Panc1 (cell line): Measurements from ENCODE around the gene MDM1. TPM values are rescaled to one million over a fixed set of nuclear protein-coding genes. Genes with fewer than 3 reads are reported as not detected.
A peak's percentile ranks its signal among the peaks of the same experiment; 100 is the strongest.

Experiments used
- ATAC-seq: fragments of 200-7000 bp; cut with Tn5 transposase; 2 replicates; pipeline ENCODE4 v1.9.1; 2020; ENCODE audit warnings: mild to moderate bottlenecking, moderate library complexity
- BruUV-seq: library from RNA; stranded (reverse); fragments of 400-500 nt; replicated peaks from 2 replicates; lab custom pipeline; 2021; lab: Mats Ljungman, UMichigan
- CTCF ChIA-PET: fragments of 300-600 bp; sonication (Branson Sonifier 250); formaldehyde crosslinking; loops from one replicate; lab custom pipeline; 2022; ENCODE audit warnings: antibody characterized with exemption; lab: Charles Lee
- POLR2A ChIA-PET: fragments of 300-600 bp; sonication (Branson Sonifier 250); formaldehyde crosslinking; loops from one replicate; lab custom pipeline; 2022; ENCODE audit warnings: antibody characterized with exemption; lab: Charles Lee
- DNase-seq: peaks from one replicate; pipeline ENCODE4 v3.0.0-alpha.2; 2010; ENCODE audit warnings: low read depth, low spot score
- H3K27ac ChIP-seq: 2 replicates; pipeline ENCODE4 v1.5.1; 2011; ENCODE audit warnings: mild to moderate bottlenecking, low read length, inconsistent platforms
- H3K27me3 ChIP-seq: fragments of 200-500 bp; sonication (Bioruptor generic); 2 replicates; pipeline ENCODE4 v1.6.0; 2014; ENCODE audit warnings: low read length, inconsistent platforms; ENCODE audit not compliant: control insufficient read depth, insufficient read depth
- H3K36me3 ChIP-seq: fragments of 200-500 bp; sonication (Bioruptor generic); 2 replicates; pipeline ENCODE4 v1.5.1; 2014; ENCODE audit warnings: inconsistent platforms, mild to moderate bottlenecking, low read length, moderate library complexity; ENCODE audit not compliant: control insufficient read depth, insufficient read depth
- H3K4me1 ChIP-seq: 2 replicates; pipeline ENCODE4 v1.5.1; 2011; ENCODE audit warnings: inconsistent platforms, mild to moderate bottlenecking, low read length, moderate library complexity; ENCODE audit not compliant: control insufficient read depth, insufficient read depth
- H3K4me3 ChIP-seq, 2 experiments: 2 replicates each; pipeline ENCODE4 v1.5.1; 2011 to 2012; ENCODE audit warnings: low read depth in 2 of 2, low read length in 2 of 2, mild to moderate bottlenecking in 2 of 2, inconsistent platforms in 1 of 2, moderate library complexity in 1 of 2
- H3K9me3 ChIP-seq: fragments of 200-500 bp; sonication (Bioruptor generic); 2 replicates; pipeline ENCODE4 v1.5.1; 2014; ENCODE audit warnings: low read depth, mild to moderate bottlenecking, inconsistent platforms, low read length, moderate library complexity; ENCODE audit not compliant: control insufficient read depth, insufficient read depth
- CTCF ChIP-seq: fragments of 450-650 bp; IDR thresholded peaks from 2 replicates; pipeline ENCODE4 v1.5.1; 2017; ENCODE audit warnings: mild to moderate bottlenecking
- POLR2AphosphoS5 ChIP-seq: IDR thresholded peaks from 2 replicates; pipeline ENCODE4 v1.6.1; 2012; ENCODE audit warnings: mild to moderate bottlenecking, low read depth, low read length, moderate library complexity
- REST ChIP-seq, 2 experiments: IDR thresholded peaks; 2 replicates each; pipeline ENCODE4 v1.6.1; 2011 to 2012; ENCODE audit warnings: low read depth in 2 of 2, control low read depth in 1 of 2, low read length in 1 of 2, mild to moderate bottlenecking in 1 of 2, moderate library complexity in 1 of 2; ENCODE audit not compliant: insufficient read depth in 1 of 2
- SIN3A ChIP-seq: IDR thresholded peaks from 2 replicates; pipeline ENCODE4 v1.6.1; 2012; ENCODE audit warnings: low read depth, mild to moderate bottlenecking, low read length, moderate library complexity, borderline replicate concordance; ENCODE audit not compliant: insufficient read depth
- TCF7L2 ChIP-seq: IDR thresholded peaks from 2 replicates; pipeline ENCODE4 v1.6.1; 2011; ENCODE audit warnings: mild to moderate bottlenecking, low read depth, low read length, inconsistent platforms
- in situ Hi-C: cut with HindIII; loops from 2 replicates; pipeline ENCODE4 v1.10.0; 2016; ENCODE audit warnings: low sequenced_read_pairs, low pct_unique_long_range_greater_than_20kb
- intact Hi-C: fragments of 100-400 bp; cut with micrococcal nuclease; formaldehyde crosslinking; loops from one replicate; pipeline ENCODE4 v1.10.0; 2022; ENCODE audit not compliant: unreplicated experiment
- total RNA-seq: library from RNA; stranded (reverse); gene quantifications from one replicate; pipeline ENCODE4 v1.2.1, GENCODE V29; 2021; ENCODE audit not compliant: unreplicated experiment

MDM1 gene
- total RNA-seq, 1 experiment from 2014 or later: 17.8 TPM

GRCh38 chr12:68356986-68357385, 24.8 kb upstream of the MDM1 start:
- intact Hi-C loops (loop anchor here (5.0 kb wide), 1 partner anchor 255 kb away; the partner anchor contains the start of gene RAP1B), in situ Hi-C loops (no loop called here)

GRCh38 chr12:68356060-68356695, 24.0 kb upstream of the MDM1 start:
- ATAC-seq (no peak), DNase-seq (no peak)
- TF ChIP-seq TCF7L2 (no peak), POLR2AphosphoS5 (no peak), SIN3A (no peak), CTCF (no peak), REST (IDR thresholded peaks at IDR 0.05; ENCODE audit: insufficient read depth in 1 of 2, low read depth in 2 of 2, low read length in 1 of 2) (no peak)
- intact Hi-C loops: loop anchor here (5.0 kb wide), 1 partner anchor 256 kb away; the partner anchor contains the start of gene RAP1B
- ChIA-PET CTCF (interaction anchor here (0.7 kb wide), 1 partner anchor 155 kb away, joined by 3 read pairs; no protein-coding TSS in a partner anchor), POLR2A (interaction anchor here (0.6 kb wide), 1 partner anchor 164 kb away, joined by 3 read pairs; no protein-coding TSS in a partner anchor)
- H3K4me1 ChIP-seq: peaks cover 27% of the 10 kb centered on the region
- no peaks in the 10 kb centered on the region for H3K36me3 ChIP-seq
- H3K4me3 ChIP-seq: no peak overlapping the region
- in situ Hi-C loops: no loop called here
- no TSS peak for BruUV-seq
- H3K27me3 ChIP-seq: no peaks in the 10 kb centered on the region
- no peaks in the 10 kb centered on the region for H3K9me3 ChIP-seq
- H3K27ac ChIP-seq: peak overlapping the region; percentile 51; the same call in 1 of the 2 replicates

More at GRCh38 chr12:68356986-68357385, 24.8 kb upstream of the MDM1 start:
- TF ChIP-seq TCF7L2 (no peak), REST (IDR thresholded peaks at IDR 0.05; ENCODE audit: insufficient read depth in 1 of 2, low read depth in 2 of 2, low read length in 1 of 2) (no peak), CTCF (no peak), POLR2AphosphoS5 (no peak), SIN3A (no peak)
- CTCF ChIA-PET: no interaction called here
- Histone ChIP-seq H3K9me3 (no peaks in the 10 kb centered on the region), H3K27ac (peak overlapping the region; percentile 98; the same call in 1 of the 2 replicates), H3K36me3 (no peaks in the 10 kb centered on the region), H3K27me3 (no peaks in the 10 kb centered on the region), H3K4me1 (peaks cover 27% of the 10 kb centered on the region), H3K4me3 (no peak overlapping the region)
- DNase-seq (no peak), ATAC-seq (no peak)
- POLR2A ChIA-PET: no interaction called here
- BruUV-seq: no TSS peak
